ENCODE data around the gene ANXA6.

The ANXA6 gene

DNA sequence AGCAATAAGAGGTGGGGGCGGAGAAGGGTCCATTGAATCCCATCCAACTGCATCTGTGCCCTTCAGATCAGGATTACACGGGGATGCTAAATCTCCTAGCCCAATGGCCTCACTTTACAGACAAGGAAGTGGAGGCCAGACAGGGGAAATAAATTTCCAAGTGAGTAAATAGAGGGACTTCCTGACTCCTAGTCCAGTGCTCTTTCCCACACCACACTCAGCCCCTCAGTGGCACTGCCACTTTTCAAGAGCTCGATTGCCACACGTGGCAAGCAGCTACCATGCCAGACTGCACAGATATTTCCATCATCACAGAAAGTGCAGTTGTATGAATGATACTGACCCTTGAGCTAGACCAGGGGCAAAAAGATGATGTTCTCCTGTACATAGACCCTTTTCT is 68.6 kb downstream of the ANXA6 start:
- DNase-seq (ENCODE audit: low read depth) = no peak
- H3K4me3 ChIP-seq (ENCODE audit: low read length) = no peak overlapping the region
- TF ChIP-seq CTCF (conservative IDR thresholded peaks at IDR 0.05; ENCODE audit: low read depth, low read length) = no peak

DNA sequence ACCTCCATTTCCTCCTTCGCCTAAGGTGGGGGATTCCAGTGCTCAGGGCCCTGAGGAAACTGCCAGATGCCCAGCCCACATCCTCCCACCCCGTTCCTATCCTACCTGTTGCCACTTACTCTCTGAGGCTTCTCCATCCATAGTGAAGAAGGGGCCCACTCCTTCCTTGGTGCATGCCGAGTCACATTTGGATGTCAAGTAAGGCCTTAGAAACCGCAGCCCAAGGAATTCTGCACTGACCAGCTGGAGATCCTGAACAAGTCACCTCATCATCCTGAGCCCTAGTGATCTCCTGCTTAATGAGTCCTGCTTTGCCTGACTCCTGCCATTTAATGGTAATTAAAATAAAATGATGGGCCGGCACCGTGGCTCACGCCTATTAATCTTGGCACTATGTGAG is 70.1 kb downstream of the ANXA6 start:
- TF ChIP-seq CTCF (conservative IDR thresholded peaks at IDR 0.05; ENCODE audit: low read depth, low read length) = no peak
- DNase-seq (ENCODE audit: low read depth) = no peak
- H3K4me3 ChIP-seq (ENCODE audit: low read length) = no peak overlapping the region

- no peak overlapping the region for H3K4me3 ChIP-seq (ENCODE audit: low read length)
- no peak for DNase-seq (ENCODE audit: low read depth)
- TF ChIP-seq CTCF (conservative IDR thresholded peaks at IDR 0.05; ENCODE audit: low read depth, low read length) = no peak
Measured at GRCh38 chr5:151086905-151087360, 70.6 kb downstream of the ANXA6 start.

- no peak for DNase-seq (ENCODE audit: low read depth)
- H3K4me3 ChIP-seq (ENCODE audit: low read length) = no peak overlapping the region
- no peak for TF ChIP-seq CTCF (conservative IDR thresholded peaks at IDR 0.05; ENCODE audit: low read depth, low read length)
Measured at GRCh38 chr5:151086192-151086869, 71.2 kb downstream of the ANXA6 start.

DNA sequence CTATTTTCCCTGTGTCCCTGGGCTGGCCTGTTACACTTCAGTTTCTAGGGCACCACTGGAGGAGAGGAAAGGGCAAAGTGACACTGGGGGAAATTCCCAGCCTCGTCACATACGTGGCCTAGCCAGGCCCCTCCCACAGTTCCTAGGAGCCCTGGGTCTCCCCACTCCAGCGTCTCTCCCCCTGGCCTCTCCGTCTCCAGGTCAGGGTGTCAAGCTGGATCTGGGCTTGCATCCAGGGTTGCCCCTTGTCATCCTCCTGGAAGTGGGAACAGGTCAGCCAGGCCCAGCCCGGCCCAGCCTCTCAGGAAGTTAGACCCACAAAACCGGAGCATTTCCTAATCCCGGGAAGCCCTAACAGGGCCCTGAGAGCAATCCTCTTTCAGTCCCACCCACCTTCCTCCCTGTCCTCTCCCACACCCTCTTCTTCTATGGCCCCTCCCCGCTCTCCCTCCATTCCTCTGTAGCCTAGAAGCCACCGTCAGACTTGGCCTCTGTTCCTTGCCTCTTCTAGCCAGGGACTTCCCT is 72.0 kb downstream of the ANXA6 start:
- H3K4me3 ChIP-seq (ENCODE audit: low read length) = no peak overlapping the region
- DNase-seq (ENCODE audit: low read depth) = no peak
- no peak for TF ChIP-seq CTCF (conservative IDR thresholded peaks at IDR 0.05; ENCODE audit: low read depth, low read length)

GRCh38 chr5:151084363-151084762 is 73.2 kb downstream of the ANXA6 start:
- DNase-seq (ENCODE audit: low read depth) = no peak
- no peak for TF ChIP-seq CTCF (conservative IDR thresholded peaks at IDR 0.05; ENCODE audit: low read depth, low read length)
- H3K4me3 ChIP-seq (ENCODE audit: low read length) = no peak overlapping the region

- DNase-seq (ENCODE audit: low read depth) = peak; percentile 55
- no peak for TF ChIP-seq CTCF (conservative IDR thresholded peaks at IDR 0.05; ENCODE audit: low read depth, low read length)
- no peak overlapping the region for H3K4me3 ChIP-seq (ENCODE audit: low read length)
Measured at GRCh38 chr5:151083081-151083676, 74.4 kb downstream of the ANXA6 start.

Data from retinal pigment epithelial cell (primary cell).